HG03378 (cell line): ENCODE data around the gene TAOK3.
"Not testable (repeated sequence)": the region's sequence is repeated elsewhere in the genome, so short reads cannot be mapped to it uniquely, and the experiment has no call there.

Source experiments
- ATAC-seq: cut with Tn5 transposase; IDR thresholded peaks from one replicate; pipeline ENCODE4 v1.9.1; 2021; ENCODE audit warnings: mild to moderate bottlenecking, moderate library complexity; ENCODE audit not compliant: unreplicated experiment

The TAOK3 gene

GRCh38 chr12:118374126-118374725 lies 1.5 kb upstream of the TAOK3 start:
- no peak for ATAC-seq

GRCh38 chr12:118373616-118374015 lies 909 bp upstream of the TAOK3 start:
- ATAC-seq, result no peak

GRCh38 chr12:118371321-118372282 lies 1.1 kb downstream of the TAOK3 start:
- no peak for ATAC-seq

- ATAC-seq, result no peak
Observed at GRCh38 chr12:118370601-118371000, 2.1 kb downstream of the TAOK3 start.

GRCh38 chr12:118368821-118369220 lies 3.9 kb downstream of the TAOK3 start:
- ATAC-seq, result no peak

GRCh38 chr12:118361889-118362288 lies 10.8 kb downstream of the TAOK3 start:
- ATAC-seq, result no peak

GRCh38 chr12:118361092-118361404 lies 11.7 kb downstream of the TAOK3 start:
- ATAC-seq, result no peak

GRCh38 chr12:118359541-118359915 lies 13.2 kb downstream of the TAOK3 start:
- ATAC-seq, result no peak

- no peak for ATAC-seq
Observed at GRCh38 chr12:118358612-118359540, 13.8 kb downstream of the TAOK3 start.

GRCh38 chr12:118358008-118358359 lies 14.7 kb downstream of the TAOK3 start:
- ATAC-seq, result no peak

GRCh38 chr12:118357257-118358007 lies 15.3 kb downstream of the TAOK3 start:
- ATAC-seq, result peak; percentile 58

- ATAC-seq, result peak; percentile 28
Observed at GRCh38 chr12:118356809-118357256, 15.9 kb downstream of the TAOK3 start.

- ATAC-seq, result no peak
Observed at GRCh38 chr12:118355843-118356242, 16.9 kb downstream of the TAOK3 start.

GRCh38 chr12:118354903-118355302 lies 17.8 kb downstream of the TAOK3 start:
- ATAC-seq, result no peak

- not testable (repeated sequence) for ATAC-seq
Observed at GRCh38 chr12:118354503-118354902, 18.2 kb downstream of the TAOK3 start.

GRCh38 chr12:118353721-118354120 lies 19.0 kb downstream of the TAOK3 start:
- no peak for ATAC-seq

- ATAC-seq, result no peak
Observed at GRCh38 chr12:118350908-118351559, 21.7 kb downstream of the TAOK3 start.

GRCh38 chr12:118347916-118348315 lies 24.8 kb downstream of the TAOK3 start:
- no peak for ATAC-seq

- ATAC-seq, result no peak
Observed at GRCh38 chr12:118346895-118347294, 25.8 kb downstream of the TAOK3 start.

- no peak for ATAC-seq
Observed at GRCh38 chr12:118345355-118345754, 27.4 kb downstream of the TAOK3 start.
